ENCODE data around the gene ZKSCAN1. TPM values are rescaled to one million over a fixed set of nuclear protein-coding genes. Genes with fewer than 3 reads are reported as not detected.
"Not testable (repeated sequence)": the region's sequence is repeated elsewhere in the genome, so short reads cannot be mapped to it uniquely, and the experiment has no call there.

ZKSCAN1 gene
- total RNA-seq, 1 experiment from 2014 or later = 19.4 TPM

DNA sequence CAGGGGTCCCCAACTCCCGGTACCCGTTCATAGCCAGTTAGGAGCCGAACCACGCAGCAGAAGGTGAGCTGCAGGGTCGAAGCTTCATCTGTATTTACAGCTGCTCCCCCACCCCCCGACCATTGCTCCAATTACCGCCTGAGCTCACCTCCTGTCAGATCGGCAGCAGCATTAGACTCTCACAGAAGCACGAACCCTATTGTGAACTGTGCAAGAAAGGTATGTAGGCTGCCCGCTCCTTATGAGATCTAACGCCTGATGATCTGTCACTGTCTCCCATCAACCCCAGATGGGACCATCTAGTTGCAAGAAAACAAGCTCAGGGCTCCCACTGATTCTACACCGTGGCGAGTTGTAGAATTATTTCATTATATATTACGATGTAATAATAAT lies 24.9 kb upstream of the ZKSCAN1 start:
- no peaks in the 10 kb centered on the region for H3K9me3 ChIP-seq (replicated peaks)
- H3K4me3 ChIP-seq = no peak overlapping the region
- no peaks in the 10 kb centered on the region for H3K36me3 ChIP-seq
- peaks cover 3% of the 10 kb centered on the region for H3K4me1 ChIP-seq (replicated peaks)
- H3K27me3 ChIP-seq (replicated peaks) = peaks cover 6% of the 10 kb centered on the region
- no peak overlapping the region for H3K27ac ChIP-seq
- DNase-seq (ENCODE audit: low read depth in 1 of 2, low spot score in 2 of 2) = no peak

DNA sequence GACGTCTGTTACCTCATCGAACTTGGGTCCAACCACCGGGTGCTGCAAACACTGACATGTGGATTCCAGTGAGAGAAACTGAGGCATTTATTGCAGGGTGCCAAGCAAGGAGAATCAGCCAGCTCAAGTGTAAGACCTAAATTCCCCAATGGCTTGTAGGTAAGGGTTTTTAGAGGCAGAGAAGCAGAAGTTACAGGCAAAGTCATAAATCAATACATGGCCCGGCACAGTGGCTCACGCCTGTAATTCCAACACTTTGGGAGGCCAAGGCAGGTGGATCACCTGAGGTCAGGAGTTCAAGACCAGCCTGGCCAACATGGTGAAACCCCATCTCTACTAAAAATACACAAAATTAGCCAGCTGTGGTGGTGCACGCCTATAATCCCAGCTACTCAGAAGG lies 23.9 kb upstream of the ZKSCAN1 start:
- not testable (repeated sequence) for H3K4me1 ChIP-seq (replicated peaks); H3K4me3 ChIP-seq; H3K27ac ChIP-seq; DNase-seq (ENCODE audit: low read depth in 1 of 2, low spot score in 2 of 2); H3K9me3 ChIP-seq (replicated peaks); H3K36me3 ChIP-seq; H3K27me3 ChIP-seq (replicated peaks)

DNA sequence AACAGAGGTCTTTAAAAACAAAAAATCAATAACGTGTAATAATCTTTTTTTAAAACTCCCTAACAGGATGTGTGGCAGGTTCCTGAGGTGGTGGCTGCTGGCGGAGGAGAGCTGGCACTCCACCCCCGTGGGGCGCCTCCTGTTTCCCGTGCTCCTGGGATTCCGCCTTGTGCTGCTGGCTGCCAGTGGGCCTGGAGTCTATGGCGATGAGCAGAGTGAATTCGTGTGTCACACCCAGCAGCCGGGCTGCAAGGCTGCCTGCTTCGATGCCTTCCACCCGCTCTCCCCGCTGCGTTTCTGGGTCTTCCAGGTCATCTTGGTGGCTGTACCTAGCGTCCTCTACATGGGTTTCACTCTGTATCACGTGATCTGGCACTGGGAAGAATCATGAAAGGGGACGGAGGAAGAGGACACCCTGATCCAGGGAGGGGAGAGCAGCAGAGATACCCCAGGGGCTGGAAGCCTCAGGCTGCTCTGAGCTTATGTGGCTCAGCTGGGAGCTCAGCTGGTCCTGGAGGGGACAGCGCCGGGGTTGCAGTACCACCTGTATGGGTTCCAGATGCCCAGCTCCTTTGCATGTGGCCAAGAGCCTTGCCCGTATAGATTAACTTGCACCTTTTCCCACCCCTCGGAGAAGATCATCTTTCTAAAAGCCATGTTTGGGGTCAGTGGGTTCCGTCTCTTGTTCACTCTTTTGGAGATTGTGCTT lies 22.9 kb upstream of the ZKSCAN1 start:
- Histone ChIP-seq H3K27me3 (replicated peaks) (peaks cover 4% of the 10 kb centered on the region), H3K4me1 (replicated peaks) (peaks cover 3% of the 10 kb centered on the region), H3K36me3 (no peaks in the 10 kb centered on the region), H3K9me3 (replicated peaks) (no peaks in the 10 kb centered on the region), H3K4me3 (no peak overlapping the region), H3K27ac (no peak overlapping the region)
- DNase-seq (ENCODE audit: low read depth in 1 of 2, low spot score in 2 of 2) = no peak

DNA sequence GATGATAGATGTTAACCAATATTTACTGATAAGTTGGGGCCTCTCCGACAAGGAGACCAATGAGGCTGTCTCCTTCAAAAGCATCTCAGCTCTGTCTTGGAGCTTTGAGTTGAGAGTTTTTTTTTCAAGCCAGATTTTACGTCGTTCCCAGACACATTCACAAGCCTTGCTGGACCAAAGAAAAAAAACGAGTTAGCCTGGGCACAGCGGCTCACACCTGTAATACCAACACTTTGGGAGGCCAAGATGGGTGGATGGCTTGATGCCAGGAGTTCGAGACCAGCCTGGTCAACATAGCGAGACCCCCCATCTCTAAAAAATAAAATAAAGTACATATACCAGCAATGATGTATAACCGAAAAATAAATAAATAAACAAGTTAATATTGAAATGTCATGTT lies 20.6 kb upstream of the ZKSCAN1 start:
- Histone ChIP-seq H3K4me3 (no peak overlapping the region), H3K27me3 (replicated peaks) (peaks cover 6% of the 10 kb centered on the region), H3K9me3 (replicated peaks) (no peaks in the 10 kb centered on the region), H3K27ac (no peak overlapping the region), H3K36me3 (no peaks in the 10 kb centered on the region), H3K4me1 (replicated peaks) (peaks cover 3% of the 10 kb centered on the region)
- DNase-seq (ENCODE audit: low read depth in 1 of 2, low spot score in 2 of 2) = no peak

DNA sequence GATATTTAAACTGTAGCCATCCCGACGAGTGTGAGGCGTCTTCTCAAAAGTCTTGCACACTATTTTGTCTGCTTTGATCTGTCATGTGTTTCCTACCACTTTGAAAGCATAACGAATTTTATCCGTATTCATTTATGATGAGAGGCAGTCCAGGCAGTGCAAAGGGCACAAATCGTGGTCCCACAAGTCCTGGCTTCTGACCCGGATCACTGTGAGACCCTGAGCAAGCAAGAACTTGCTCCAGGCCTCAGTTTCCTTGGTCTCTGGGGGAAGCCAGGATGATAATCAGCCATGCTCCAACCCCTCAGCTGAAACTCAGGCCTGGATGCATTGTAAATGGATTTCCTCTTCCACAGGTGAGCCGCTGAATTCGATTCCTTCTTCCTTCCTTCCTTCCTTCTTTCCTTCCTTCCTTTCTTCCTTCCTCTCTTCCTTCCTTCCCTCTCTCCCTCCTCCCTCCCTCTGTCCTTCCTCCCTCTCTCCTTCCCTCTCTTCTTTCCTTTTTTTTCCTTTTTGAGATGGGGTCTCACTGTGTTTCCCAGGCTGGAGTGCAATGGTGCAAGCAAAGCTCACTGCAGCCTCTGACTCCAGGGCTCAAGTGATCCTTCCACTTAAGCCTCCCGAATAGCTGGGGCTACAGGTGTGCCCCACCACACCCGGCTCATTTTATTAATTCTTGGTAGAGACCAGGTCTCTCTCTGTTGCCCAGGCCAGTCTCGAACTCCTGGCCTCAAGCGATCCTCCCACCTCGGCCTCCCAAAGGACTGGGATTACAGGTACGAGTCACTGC lies 18.4 kb upstream of the ZKSCAN1 start:
- H3K4me3 ChIP-seq = no peak overlapping the region
- no peak for DNase-seq (ENCODE audit: low read depth in 1 of 2, low spot score in 2 of 2)
- no peaks in the 10 kb centered on the region for H3K36me3 ChIP-seq
- peaks cover 6% of the 10 kb centered on the region for H3K27me3 ChIP-seq (replicated peaks)
- H3K9me3 ChIP-seq (replicated peaks) = no peaks in the 10 kb centered on the region
- no peak overlapping the region for H3K27ac ChIP-seq
- peaks cover 3% of the 10 kb centered on the region; the same call in 1 of the 2 replicates for H3K4me1 ChIP-seq (replicated peaks)

DNA sequence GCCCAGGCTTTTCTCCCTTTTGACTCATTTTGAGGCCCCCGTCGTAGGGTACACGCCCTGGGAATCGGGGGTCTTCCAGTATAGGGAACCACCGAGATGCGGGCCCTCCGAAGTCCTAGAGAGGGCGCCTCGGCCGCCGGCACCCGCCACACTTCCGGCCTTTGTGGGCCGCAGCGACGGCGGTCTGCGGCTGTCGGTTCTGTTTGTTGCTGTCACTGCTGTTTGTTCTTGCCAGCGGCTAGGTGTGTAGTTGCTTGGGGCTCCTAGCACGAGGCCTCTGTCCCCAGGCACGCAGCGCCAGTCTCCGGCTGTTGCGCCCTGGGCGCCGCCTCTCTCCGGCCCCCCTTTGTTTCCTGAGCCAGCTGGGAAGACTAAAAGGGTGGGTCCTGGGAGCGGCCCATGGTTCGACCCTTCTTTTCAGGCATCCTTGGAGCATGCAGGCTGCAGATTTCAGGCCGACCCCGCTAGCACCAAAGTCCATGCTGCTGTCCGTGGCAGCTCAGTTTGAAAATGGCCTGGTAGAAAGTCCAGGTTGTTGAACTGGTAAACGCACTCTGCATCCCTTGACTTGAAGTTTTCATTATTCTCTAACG lies 17.8 kb upstream of the ZKSCAN1 start:
- Histone ChIP-seq H3K9me3 (replicated peaks) (no peaks in the 10 kb centered on the region), H3K4me3 (no peak overlapping the region), H3K4me1 (replicated peaks) (peaks cover 3% of the 10 kb centered on the region; the same call in 1 of the 2 replicates), H3K36me3 (no peaks in the 10 kb centered on the region), H3K27me3 (replicated peaks) (peaks cover 6% of the 10 kb centered on the region), H3K27ac (no peak overlapping the region)
- no peak for DNase-seq (ENCODE audit: low read depth in 1 of 2, low spot score in 2 of 2)

DNA sequence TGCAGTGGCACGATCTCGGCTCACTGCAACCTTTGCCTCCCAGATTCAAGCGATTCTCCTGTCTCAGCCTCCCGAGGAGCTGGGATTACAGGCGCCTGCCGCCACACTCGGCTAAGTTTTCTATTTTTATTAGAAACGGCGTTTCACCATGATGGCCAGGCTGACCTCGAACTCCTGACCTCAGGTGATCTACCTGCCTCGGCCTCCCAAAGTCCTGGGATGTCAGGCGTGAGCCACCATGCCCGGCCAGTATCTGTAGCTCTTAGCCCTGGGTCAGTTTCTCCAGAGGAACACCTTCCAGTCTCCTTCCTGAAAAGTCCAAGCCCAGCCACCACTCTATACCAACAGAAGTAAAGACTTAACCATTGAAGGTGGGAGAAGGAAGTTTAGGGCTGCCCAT lies 15.2 kb upstream of the ZKSCAN1 start:
- peaks cover 6% of the 10 kb centered on the region for H3K27me3 ChIP-seq (replicated peaks)
- H3K9me3 ChIP-seq (replicated peaks) = no peaks in the 10 kb centered on the region
- no peaks in the 10 kb centered on the region for H3K4me1 ChIP-seq (replicated peaks)
- H3K36me3 ChIP-seq = no peaks in the 10 kb centered on the region
- no peak overlapping the region for H3K27ac ChIP-seq
- DNase-seq (ENCODE audit: low read depth in 1 of 2, low spot score in 2 of 2) = no peak
- no peak overlapping the region for H3K4me3 ChIP-seq

DNA sequence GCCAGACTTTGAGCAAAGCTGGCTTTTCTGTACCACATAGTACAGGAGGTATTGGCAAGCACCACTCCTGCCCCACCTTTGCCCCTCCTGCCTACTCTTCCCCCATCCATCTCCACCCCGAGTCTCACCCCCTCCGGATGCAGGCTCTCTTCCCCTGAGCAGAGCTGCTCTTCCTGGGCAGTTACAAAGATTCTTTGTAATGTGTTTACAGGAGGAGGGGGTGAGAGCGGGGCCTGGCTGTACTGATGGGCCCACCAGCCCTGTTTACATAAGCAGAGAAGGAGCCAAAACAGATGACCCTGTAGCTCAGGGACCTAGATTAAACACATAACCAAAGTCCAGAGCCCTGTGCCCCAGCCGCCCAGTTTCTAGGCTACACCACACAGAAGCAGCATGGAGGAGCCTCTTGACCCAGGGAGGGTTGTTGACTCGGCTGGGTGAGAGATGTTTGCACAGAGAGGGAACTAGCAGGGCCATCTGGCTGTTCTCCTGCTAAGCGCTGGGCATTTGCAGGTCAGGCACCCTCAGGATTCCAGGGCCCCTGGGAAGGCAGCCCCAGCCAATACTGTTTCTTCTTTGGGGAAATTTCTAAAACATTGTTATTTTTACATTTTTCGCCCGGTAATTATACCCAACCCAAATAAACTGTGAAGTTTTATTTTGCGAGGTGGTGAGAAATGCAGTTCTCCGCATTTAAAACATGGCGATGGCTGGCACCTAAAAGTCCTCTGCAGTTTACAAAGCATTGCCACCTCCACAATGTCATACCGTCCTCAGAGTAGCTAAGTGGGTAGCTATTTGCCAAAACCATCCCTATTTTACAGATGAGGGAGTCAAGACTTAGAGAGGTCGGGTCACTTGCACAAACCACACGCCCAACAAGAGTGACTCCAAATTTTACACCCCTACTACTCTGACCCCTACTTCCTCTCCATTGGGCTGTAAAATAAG lies 11.4 kb upstream of the ZKSCAN1 start:
- no peak overlapping the region for H3K4me3 ChIP-seq
- no peaks in the 10 kb centered on the region for H3K4me1 ChIP-seq (replicated peaks)
- DNase-seq (ENCODE audit: low read depth in 1 of 2, low spot score in 2 of 2) = no peak
- H3K9me3 ChIP-seq (replicated peaks) = no peaks in the 10 kb centered on the region
- 0 out of 2 replicates have a peak, but pooled peaks cover under 1% of the 10 kb centered on the region for H3K27me3 ChIP-seq (replicated peaks)
- no peaks in the 10 kb centered on the region for H3K36me3 ChIP-seq
- H3K27ac ChIP-seq = no peak overlapping the region

DNA sequence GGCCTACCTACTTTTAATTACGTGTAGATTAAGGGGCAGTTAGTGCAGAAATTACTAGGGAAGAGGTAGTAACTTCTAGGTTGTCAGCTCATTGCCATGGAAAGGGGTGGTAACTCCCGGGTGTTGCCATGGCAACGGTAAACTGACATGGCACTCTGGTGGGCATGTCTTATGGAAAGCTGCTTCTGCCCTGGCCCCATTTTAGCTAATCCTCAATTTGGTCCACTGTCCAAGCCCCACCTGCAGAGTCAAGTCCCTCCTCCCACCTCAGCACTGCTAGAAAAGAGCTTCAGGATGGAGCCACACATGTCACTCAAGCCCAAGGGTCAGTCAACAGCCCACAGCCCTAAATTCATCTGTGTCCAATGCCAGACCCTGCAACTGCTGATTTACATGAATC lies 7.5 kb upstream of the ZKSCAN1 start:
- H3K36me3 ChIP-seq = no peaks in the 10 kb centered on the region
- no peak overlapping the region for H3K4me3 ChIP-seq
- no peak for DNase-seq (ENCODE audit: low read depth in 1 of 2, low spot score in 2 of 2)
- H3K27ac ChIP-seq = no peak overlapping the region
- no peaks in the 10 kb centered on the region for H3K27me3 ChIP-seq (replicated peaks)
- H3K9me3 ChIP-seq (replicated peaks) = no peaks in the 10 kb centered on the region
- no peaks in the 10 kb centered on the region for H3K4me1 ChIP-seq (replicated peaks)

DNA sequence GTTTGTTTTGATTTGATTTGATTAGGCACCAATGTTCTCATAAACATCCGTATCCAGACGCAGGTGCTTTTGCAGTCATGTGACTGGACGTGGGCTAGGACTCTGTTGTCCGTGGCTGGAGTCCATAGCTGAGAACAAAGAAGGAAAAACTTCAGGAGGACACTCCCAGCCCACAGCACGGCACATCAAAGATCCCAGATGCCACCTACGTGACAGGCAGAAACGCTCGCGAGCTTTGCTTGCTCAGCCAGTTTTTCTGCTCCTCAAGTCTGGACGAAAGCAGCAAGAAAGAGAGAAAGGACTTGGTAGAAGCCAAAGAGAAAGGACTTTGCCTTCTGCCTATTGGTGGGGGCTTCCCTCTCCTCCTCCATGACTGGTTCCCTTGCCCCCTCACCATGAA lies 6.9 kb upstream of the ZKSCAN1 start:
- H3K36me3 ChIP-seq = no peaks in the 10 kb centered on the region
- no peak overlapping the region for H3K4me3 ChIP-seq
- H3K4me1 ChIP-seq (replicated peaks) = no peaks in the 10 kb centered on the region
- H3K27me3 ChIP-seq (replicated peaks) = no peaks in the 10 kb centered on the region
- H3K9me3 ChIP-seq (replicated peaks) = no peaks in the 10 kb centered on the region
- no peak for DNase-seq (ENCODE audit: low read depth in 1 of 2, low spot score in 2 of 2)
- H3K27ac ChIP-seq = no peak overlapping the region

DNA sequence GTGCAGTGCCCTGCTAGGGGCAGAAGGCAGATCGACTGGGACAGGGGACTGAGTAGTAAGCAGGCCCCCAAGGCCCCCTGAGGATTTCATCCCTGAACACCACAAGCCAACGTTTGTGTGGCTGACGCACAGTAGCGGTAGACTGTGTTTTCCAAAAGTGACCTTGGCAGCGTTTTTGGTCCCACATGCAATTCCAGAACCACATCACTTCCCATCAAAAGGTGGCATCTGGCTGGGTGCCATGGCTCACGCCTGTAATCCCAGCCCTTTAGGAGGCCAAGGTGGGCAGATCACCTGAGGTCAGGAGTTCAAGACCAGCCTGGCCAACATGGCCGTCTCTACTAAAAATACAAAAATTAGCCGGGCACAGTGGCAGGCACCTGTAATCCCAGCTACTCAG lies 5.4 kb upstream of the ZKSCAN1 start:
- not testable (repeated sequence) for DNase-seq (ENCODE audit: low read depth in 1 of 2, low spot score in 2 of 2); H3K4me1 ChIP-seq (replicated peaks); H3K27ac ChIP-seq; H3K36me3 ChIP-seq; H3K27me3 ChIP-seq (replicated peaks); H3K4me3 ChIP-seq; H3K9me3 ChIP-seq (replicated peaks)

DNA sequence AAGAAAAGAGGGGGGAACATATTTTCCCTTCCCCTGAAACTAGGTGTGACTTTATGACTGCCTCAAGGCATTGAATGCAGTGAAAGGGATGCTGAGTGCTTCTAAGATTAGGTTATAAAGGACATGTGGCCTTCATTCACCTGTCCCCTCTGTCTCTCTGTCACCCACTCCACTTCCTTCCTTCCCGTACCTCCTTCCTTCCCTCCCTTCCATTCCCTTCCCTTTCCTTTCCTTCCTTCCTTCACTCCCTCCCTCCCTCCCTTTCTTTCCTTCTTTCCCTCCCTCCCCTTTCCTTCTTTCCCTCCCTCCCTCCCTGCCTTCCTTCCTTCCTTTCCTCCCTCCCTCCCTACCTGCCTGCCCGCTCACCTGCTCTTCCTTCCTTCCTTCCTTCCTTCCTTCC lies 4.5 kb upstream of the ZKSCAN1 start:
- peaks cover 4% of the 10 kb centered on the region; the same call in 1 of the 2 replicates for H3K4me1 ChIP-seq (replicated peaks)
- no peak overlapping the region for H3K27ac ChIP-seq
- no peaks in the 10 kb centered on the region for H3K9me3 ChIP-seq (replicated peaks)
- H3K4me3 ChIP-seq = no peak overlapping the region
- peaks cover 3% of the 10 kb centered on the region; the same call in 1 of the 2 replicates for H3K36me3 ChIP-seq
- no peaks in the 10 kb centered on the region for H3K27me3 ChIP-seq (replicated peaks)
- no peak for DNase-seq (ENCODE audit: low read depth in 1 of 2, low spot score in 2 of 2)

DNA sequence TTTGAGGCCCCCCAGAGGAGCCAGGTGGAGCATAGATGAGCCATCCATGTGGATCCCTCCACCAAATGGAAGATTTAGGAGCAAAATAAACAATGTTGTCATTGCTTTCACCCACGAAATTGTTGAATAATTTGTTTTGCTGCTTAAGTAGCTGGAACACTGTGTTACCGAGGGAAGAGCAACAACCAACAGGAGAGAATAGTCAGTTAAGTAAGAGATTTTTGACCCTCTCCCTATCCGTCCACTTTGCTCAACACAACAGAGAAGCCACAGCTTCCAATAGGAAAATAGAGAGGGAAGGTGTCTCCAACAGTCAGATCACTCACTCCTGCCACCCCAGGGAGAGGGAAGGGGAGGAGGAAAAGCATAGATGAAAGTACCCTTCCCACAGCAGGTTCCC lies 3.9 kb upstream of the ZKSCAN1 start:
- no peak overlapping the region for H3K27ac ChIP-seq
- no peaks in the 10 kb centered on the region for H3K9me3 ChIP-seq (replicated peaks)
- no peaks in the 10 kb centered on the region for H3K27me3 ChIP-seq (replicated peaks)
- peaks cover 5% of the 10 kb centered on the region; the same call in 1 of the 2 replicates for H3K36me3 ChIP-seq
- DNase-seq (ENCODE audit: low read depth in 1 of 2, low spot score in 2 of 2) = no peak
- H3K4me1 ChIP-seq (replicated peaks) = peaks cover 7% of the 10 kb centered on the region
- H3K4me3 ChIP-seq = no peak overlapping the region
